Stomach (tissue), 19 donors: ENCODE data around the gene RBM19. TPM values are rescaled to one million over a fixed set of nuclear protein-coding genes. Genes with fewer than 3 reads are reported as not detected.
A peak's percentile ranks its signal among the peaks of the same experiment; 100 is the strongest.

ENCODE experiments used
- DNase-seq, 2 donors: peaks; one replicate each; pipeline versions ENCODE4 v3.0.0 to v3.0.0-alpha.2; 2013 to 2019
- H3K27ac ChIP-seq, 5 donors: fragments of 200-600 bp in 4 of 5; sonication (generic) in 4 of 5; one replicate each; pipeline ENCODE4 v1.5.1; 2013 to 2019; ENCODE audit warnings: mild to moderate bottlenecking in 1 of 5, moderate library complexity in 1 of 5
- H3K27me3 ChIP-seq, 3 donors: fragments of 200-600 bp; sonication (generic); one replicate each; pipeline ENCODE4 v1.5.1; 2017 to 2019; ENCODE audit warnings: mixed run types in 1 of 3
- H3K36me3 ChIP-seq, 4 donors: fragments of 200-600 bp; sonication (generic); 1 replicate in 3 of 4; 2 replicates in 1 of 4; pipeline ENCODE4 v1.5.1; 2016 to 2019
- H3K4me1 ChIP-seq, 4 donors: fragments of 200-600 bp; sonication (generic); one replicate each; pipeline ENCODE4 v1.5.1; 2016 to 2019
- H3K4me3 ChIP-seq, 4 donors: fragments of 200-600 bp; sonication (generic) in 3 of 4; one replicate each; pipeline ENCODE4 v1.5.1; 2016 to 2019; ENCODE audit warnings: mild to moderate bottlenecking in 1 of 4
- H3K9me3 ChIP-seq, 4 donors: fragments of 200-600 bp; sonication (generic); one replicate each; pipeline ENCODE4 v1.5.1; 2016 to 2019
- EP300 ChIP-seq: sonication (generic); formaldehyde crosslinking; IDR thresholded peaks from one replicate; pipeline ENCODE4 v1.6.1; 2017; ENCODE audit warnings: antibody characterized with exemption
- POLR2A ChIP-seq, 4 donors: fragments of 450-650 bp; IDR thresholded peaks; one replicate each; pipeline ENCODE4 v1.6.1; 2016; ENCODE audit warnings: antibody characterized with exemption in 4 of 4, control low read depth in 2 of 4, mild to moderate bottlenecking in 1 of 4, moderate library complexity in 1 of 4
- POLR2AphosphoS5 ChIP-seq, 3 donors: sonication (generic); formaldehyde crosslinking; IDR thresholded peaks; one replicate each; pipeline ENCODE4 v1.6.1; 2016; ENCODE audit warnings: antibody characterized with exemption in 3 of 3
- WGBS, 5 donors: extraction: QIAGEN DNeasy Blood & Tissue Kit in 3 of 5; methylation state at CpG; one replicate each; pipeline versions ENCODE4 v1.1.5 to v1.1.7; 2013 to 2018; 5-methylcytosine and 5-hydroxymethylcytosine counted together
- intact Hi-C: fragments of 100-400 bp; cut with DNase I; formaldehyde crosslinking; loops from one replicate; pipeline ENCODE4 v1.15.1; 2023; ENCODE audit warnings: low total_unique reads
- long read RNA-seq, 10 donors: transcript quantifications; one replicate each; lab custom pipeline, GENCODE V29; 2026
- polyA plus RNA-seq, 3 donors: library from polyadenylated mRNA; stranded (reverse); fragments of 200-250 nt; gene quantifications; one replicate each; pipeline ENCODE4 v1.2.3, GENCODE V29; 2013
- total RNA-seq, 5 donors: library from RNA; depleted of rRNA; stranded (reverse); fragments of >200 nt; gene quantifications; one replicate each; pipeline versions ENCODE4 v1.1.0 to v1.2.3, GENCODE V29; 2014 to 2016
- TF ChIP-seq, protein P1 (sequence below), 7 experiments: fragments of 450-650 bp in 4 of 7; fragments of 200-600 bp in 3 of 7; sonication (generic) in 3 of 7; IDR thresholded peaks; one replicate each; pipeline ENCODE4 v1.5.1; 2016 to 2019; ENCODE audit warnings: antibody characterized with exemption in 7 of 7, control low read depth in 2 of 7, mild to moderate bottlenecking in 1 of 7
- donor health status: healthy with polysubstance abuse.
- donor health status: Bipolar disorder and iron deficiency.
- donor health status: healthy.

Gene RBM19
- 100 to 1,000 TPM in 2 of 5 donors, 10 to 100 TPM in 3; 25.9 to 109 (median 70.6) TPM for total RNA-seq
- 10 to 100 TPM in 1 of 3 donors, 1 to 10 TPM in 2; 8.1 to 14.1 (median 9.3) TPM for polyA plus RNA-seq
- long read RNA-seq, donor 1, partial matches to known transcripts = 6 of 6 reads
- long read RNA-seq, donor 1, other reads (novel, unspliced or antisense) = 0 of 6 reads
- long read RNA-seq, donor 2, full-length matches to known transcripts = 1 of 6 reads
- long read RNA-seq, donor 2, partial matches to known transcripts = 5 of 6 reads
- long read RNA-seq, donor 2, other reads (novel, unspliced or antisense) = 0 of 6 reads
- long read RNA-seq, donor 3, partial matches to known transcripts = 0 of 1 reads
- long read RNA-seq, donor 3, other reads (novel, unspliced or antisense) = 0 of 1 reads
- long read RNA-seq, donor 4 = 0 reads
- long read RNA-seq, donor 5, full-length matches to known transcripts = 1 of 1 reads
- long read RNA-seq, donor 5, partial matches to known transcripts = 0 of 1 reads
- long read RNA-seq, donor 5, other reads (novel, unspliced or antisense) = 0 of 1 reads
- long read RNA-seq, donor 6, full-length matches to known transcripts = 2 of 12 reads
- long read RNA-seq, donor 6, partial matches to known transcripts = 10 of 12 reads
- long read RNA-seq, donor 6, other reads (novel, unspliced or antisense) = 0 of 12 reads
- long read RNA-seq, donor 7 = 0 reads
- long read RNA-seq, donor 8 = 0 reads
- long read RNA-seq, donor 9, partial matches to known transcripts = 5 of 5 reads
- long read RNA-seq, donor 9, other reads (novel, unspliced or antisense) = 0 of 5 reads
- long read RNA-seq, donor 10 = 0 reads

DNA sequence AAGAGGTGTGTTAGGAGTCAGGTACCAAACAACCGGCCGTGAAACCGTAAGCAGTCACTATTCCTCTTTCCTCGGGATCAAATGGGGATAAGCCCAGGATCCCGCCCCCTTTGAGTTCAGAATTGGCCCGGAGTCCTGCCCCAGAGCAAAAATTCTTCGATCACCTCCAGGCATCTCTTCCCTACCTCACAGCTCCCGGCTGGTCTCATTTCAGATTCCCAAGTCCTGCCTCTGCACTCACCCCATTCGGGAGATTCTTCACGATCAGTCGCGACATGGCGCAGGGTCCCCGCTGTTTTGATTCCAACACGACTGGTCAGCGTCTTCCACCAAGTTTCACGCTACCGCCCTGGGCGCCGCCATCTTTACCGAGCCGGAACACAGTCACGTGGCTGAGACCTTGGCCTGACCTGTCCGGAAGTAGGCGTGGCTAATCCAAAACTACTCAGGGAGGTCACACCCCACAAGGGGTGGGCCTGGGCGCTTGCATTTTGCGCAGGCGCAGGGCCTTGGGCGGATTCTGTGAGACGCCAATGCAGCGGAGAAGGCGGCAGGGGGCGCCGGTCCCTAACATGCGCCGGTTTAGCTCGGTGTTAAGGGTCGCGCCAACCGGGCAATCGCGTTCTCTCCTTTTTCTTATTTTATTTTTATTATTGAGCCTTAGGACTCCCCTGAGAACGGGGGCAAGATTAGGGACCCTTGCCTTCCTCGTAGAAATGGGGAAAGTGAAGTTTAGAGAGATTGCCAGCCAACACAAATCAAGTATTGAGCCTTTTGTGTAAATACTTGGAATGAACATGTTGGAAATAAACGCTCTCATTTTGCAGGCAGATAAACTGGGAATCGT lies at the start of gene RBM19:
Gene RBM19, minus strand, starts transcription at position 375 of the 847 bp plus-strand sequence. Its CDS starts 98 bp downstream, at position 277.
- Histone ChIP-seq H3K27ac (peak within 1 kb of the TSS; percentile 33 to 75 (median 59)), H3K9me3 (no peaks in the 10 kb centered on the region), H3K36me3 (peaks cover 14 to 30% (median 22%) of the 10 kb centered on the region in 4 donors), H3K4me3 (peak within 1 kb of the TSS; percentile 66 to 88 (median 79)), H3K27me3 (no peaks in the 10 kb centered on the region), H3K4me1 (peaks cover 10 to 26% (median 23%) of the 10 kb centered on the region in 4 donors)
- WGBS, 5 donors = 0 to 1% (median 0%) methylated on average over 24 to 46 of the region's 46 CpGs
- peak; percentile 98 to 99 for DNase-seq
- intact Hi-C loops = no loop called here
- peak; percentile 74 to 94 (median 83) for TF ChIP-seq POLR2AphosphoS5 (IDR thresholded peaks at IDR 0.05)
- peak in 1 of 4 donors; percentile 3 for TF ChIP-seq POLR2A (IDR thresholded peaks at IDR 0.05)
- TF ChIP-seq, protein P1, sequence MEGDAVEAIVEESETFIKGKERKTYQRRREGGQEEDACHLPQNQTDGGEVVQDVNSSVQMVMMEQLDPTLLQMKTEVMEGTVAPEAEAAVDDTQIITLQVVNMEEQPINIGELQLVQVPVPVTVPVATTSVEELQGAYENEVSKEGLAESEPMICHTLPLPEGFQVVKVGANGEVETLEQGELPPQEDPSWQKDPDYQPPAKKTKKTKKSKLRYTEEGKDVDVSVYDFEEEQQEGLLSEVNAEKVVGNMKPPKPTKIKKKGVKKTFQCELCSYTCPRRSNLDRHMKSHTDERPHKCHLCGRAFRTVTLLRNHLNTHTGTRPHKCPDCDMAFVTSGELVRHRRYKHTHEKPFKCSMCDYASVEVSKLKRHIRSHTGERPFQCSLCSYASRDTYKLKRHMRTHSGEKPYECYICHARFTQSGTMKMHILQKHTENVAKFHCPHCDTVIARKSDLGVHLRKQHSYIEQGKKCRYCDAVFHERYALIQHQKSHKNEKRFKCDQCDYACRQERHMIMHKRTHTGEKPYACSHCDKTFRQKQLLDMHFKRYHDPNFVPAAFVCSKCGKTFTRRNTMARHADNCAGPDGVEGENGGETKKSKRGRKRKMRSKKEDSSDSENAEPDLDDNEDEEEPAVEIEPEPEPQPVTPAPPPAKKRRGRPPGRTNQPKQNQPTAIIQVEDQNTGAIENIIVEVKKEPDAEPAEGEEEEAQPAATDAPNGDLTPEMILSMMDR (IDR thresholded peaks at IDR 0.05) = peak in 5 of 7 experiments; percentile 54 to 92 (median 86)
- no peak for TF ChIP-seq EP300

DNA sequence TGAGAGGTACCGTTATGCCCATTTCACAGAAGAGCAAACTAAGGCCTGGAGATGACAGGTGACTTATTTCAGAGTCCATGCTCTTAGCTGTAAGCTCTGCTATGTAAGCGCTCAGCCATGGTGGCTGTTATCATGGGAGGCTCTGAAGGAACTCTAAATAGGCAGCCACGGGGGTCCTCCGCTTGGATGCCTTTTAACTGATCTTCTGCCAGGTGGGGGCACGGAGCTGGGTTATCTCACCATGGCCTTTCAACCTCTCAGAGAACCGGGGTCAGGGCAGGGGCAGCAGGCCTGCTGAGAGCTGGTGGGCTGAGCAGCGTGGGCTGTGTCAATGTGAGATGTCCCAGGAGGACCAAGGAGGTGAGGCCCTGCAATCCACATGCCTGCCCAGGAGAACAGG lies 49.7 kb upstream of the RBM19 start:
- DNase-seq = no peak
- Histone ChIP-seq H3K27me3 (peaks cover 0 to 62% (median 7%) of the 10 kb centered on the region in 3 donors), H3K4me3 (no peak overlapping the region), H3K4me1 (no peaks in the 10 kb centered on the region), H3K36me3 (no peaks in the 10 kb centered on the region), H3K9me3 (no peaks in the 10 kb centered on the region), H3K27ac (no peak overlapping the region)
- intact Hi-C loops = no loop called here
- TF ChIP-seq, protein P1 (IDR thresholded peaks at IDR 0.05) = no peak
- no peak for TF ChIP-seq EP300
- no peak for TF ChIP-seq POLR2AphosphoS5 (IDR thresholded peaks at IDR 0.05)
- no peak for TF ChIP-seq POLR2A (IDR thresholded peaks at IDR 0.05)
- 22 to 36% (median 33%) methylated on average over 7 of the region's 7 CpGs for WGBS, 5 donors

DNA sequence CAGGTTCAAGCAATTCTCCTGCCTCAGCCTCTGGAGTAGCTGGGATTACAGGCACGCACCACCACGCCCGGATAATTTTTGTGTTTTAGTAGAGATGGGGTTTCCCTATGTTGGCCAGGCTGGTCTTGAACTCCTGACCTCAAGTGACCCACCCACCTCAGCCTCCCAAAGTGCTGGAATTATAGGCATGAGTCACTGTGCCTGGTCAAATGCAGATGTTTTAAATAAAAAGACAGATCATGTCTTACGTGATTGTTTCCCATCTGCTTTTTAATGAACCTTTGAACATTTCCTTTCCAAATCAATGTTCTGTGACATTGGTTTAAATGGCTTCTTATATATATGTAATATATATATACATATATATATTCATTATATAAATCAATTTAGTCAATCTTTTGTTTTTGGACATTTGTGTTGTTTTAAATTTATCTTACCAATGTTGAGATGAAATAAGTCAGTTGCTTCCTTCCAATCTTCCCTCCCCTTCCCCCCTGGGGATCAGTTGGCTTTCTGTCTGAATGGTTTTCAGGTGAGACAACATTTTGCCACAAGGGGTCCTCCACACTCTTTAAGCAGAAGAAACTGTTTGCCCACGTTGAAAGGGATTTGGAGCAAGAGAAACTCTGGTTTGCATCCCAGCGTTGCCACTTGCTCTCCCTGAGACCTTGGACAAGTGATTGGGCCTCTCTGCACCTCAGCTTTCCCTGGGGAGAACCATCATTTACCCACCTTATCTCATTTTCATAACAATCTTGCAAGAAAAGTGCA lies 47.6 kb upstream of the RBM19 start:
- intact Hi-C loops = no loop called here
- WGBS, 5 donors = 32 to 51% (median 44%) methylated on average over 6 of the region's 6 CpGs

More for the DNA sequence above, 47.6 kb upstream of the RBM19 start:
- Histone ChIP-seq H3K27me3 (peaks cover 0 to 59% (median 7%) of the 10 kb centered on the region in 3 donors), H3K9me3 (no peaks in the 10 kb centered on the region), H3K27ac (no peak overlapping the region), H3K4me3 (no peak overlapping the region), H3K4me1 (no peaks in the 10 kb centered on the region), H3K36me3 (no peaks in the 10 kb centered on the region)
- DNase-seq = peak in 1 of 2 donors; percentile 26
- TF ChIP-seq EP300 = no peak
- TF ChIP-seq POLR2A (IDR thresholded peaks at IDR 0.05) = no peak
- TF ChIP-seq, protein P1 (IDR thresholded peaks at IDR 0.05) = no peak
- TF ChIP-seq POLR2AphosphoS5 (IDR thresholded peaks at IDR 0.05) = no peak
